ENCODE data around the gene DENND1A.

DNA sequence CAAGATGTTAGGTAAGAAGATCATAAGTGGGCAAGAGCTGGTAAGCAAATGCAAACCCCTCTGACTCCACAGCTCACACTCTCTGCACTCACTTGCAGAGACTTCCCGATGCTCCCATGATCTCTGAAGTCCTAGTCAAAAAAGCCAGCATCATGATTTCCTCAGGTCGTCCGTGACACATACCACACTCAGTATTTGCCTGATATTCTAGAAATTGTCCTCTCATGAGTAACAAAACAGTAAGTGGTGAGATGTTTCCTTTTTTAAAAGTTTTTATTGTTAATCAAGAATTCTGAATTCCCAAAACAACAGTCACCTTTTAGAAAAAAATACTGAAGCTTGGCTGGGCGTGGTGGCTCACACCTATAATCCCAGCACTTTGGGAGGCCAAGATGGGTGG lies 194.6 kb downstream of the DENND1A start:
- TF ChIP-seq, protein P1, sequence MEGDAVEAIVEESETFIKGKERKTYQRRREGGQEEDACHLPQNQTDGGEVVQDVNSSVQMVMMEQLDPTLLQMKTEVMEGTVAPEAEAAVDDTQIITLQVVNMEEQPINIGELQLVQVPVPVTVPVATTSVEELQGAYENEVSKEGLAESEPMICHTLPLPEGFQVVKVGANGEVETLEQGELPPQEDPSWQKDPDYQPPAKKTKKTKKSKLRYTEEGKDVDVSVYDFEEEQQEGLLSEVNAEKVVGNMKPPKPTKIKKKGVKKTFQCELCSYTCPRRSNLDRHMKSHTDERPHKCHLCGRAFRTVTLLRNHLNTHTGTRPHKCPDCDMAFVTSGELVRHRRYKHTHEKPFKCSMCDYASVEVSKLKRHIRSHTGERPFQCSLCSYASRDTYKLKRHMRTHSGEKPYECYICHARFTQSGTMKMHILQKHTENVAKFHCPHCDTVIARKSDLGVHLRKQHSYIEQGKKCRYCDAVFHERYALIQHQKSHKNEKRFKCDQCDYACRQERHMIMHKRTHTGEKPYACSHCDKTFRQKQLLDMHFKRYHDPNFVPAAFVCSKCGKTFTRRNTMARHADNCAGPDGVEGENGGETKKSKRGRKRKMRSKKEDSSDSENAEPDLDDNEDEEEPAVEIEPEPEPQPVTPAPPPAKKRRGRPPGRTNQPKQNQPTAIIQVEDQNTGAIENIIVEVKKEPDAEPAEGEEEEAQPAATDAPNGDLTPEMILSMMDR (IDR thresholded peaks at IDR 0.05) = no peak
- TF ChIP-seq POLR2AphosphoS5 (IDR thresholded peaks at IDR 0.05; ENCODE audit: low read depth, low read length) (no peak), REST (IDR thresholded peaks at IDR 0.05; ENCODE audit: insufficient read depth in 1 of 2, low read depth in 2 of 2, low read length in 1 of 2) (no peak), SIN3A (IDR thresholded peaks at IDR 0.05; ENCODE audit: borderline replicate concordance, insufficient read depth, low read depth, low read length) (no peak), TCF7L2 (IDR thresholded peaks at IDR 0.05; ENCODE audit: low read depth, low read length) (no peak)
